Panc1 (cell line): ENCODE results near the gene SMAP2.

Source experiments
- CTCF ChIP-seq: fragments of 450-650 bp; IDR thresholded peaks from 2 replicates; pipeline ENCODE4 v1.5.1; 2017; ENCODE audit warnings: mild to moderate bottlenecking
- POLR2AphosphoS5 ChIP-seq: IDR thresholded peaks from 2 replicates; pipeline ENCODE4 v1.6.1; 2012; ENCODE audit warnings: mild to moderate bottlenecking, low read depth, low read length, moderate library complexity
- REST ChIP-seq, 2 experiments: IDR thresholded peaks; 2 replicates each; pipeline ENCODE4 v1.6.1; 2011 to 2012; ENCODE audit warnings: low read depth in 2 of 2, control low read depth in 1 of 2, low read length in 1 of 2, mild to moderate bottlenecking in 1 of 2, moderate library complexity in 1 of 2; ENCODE audit not compliant: insufficient read depth in 1 of 2
- SIN3A ChIP-seq: IDR thresholded peaks from 2 replicates; pipeline ENCODE4 v1.6.1; 2012; ENCODE audit warnings: low read depth, mild to moderate bottlenecking, low read length, moderate library complexity, borderline replicate concordance; ENCODE audit not compliant: insufficient read depth
- TCF7L2 ChIP-seq: IDR thresholded peaks from 2 replicates; pipeline ENCODE4 v1.6.1; 2011; ENCODE audit warnings: mild to moderate bottlenecking, low read depth, low read length, inconsistent platforms

- no peak for TF ChIP-seq REST (IDR thresholded peaks at IDR 0.05; ENCODE audit: insufficient read depth in 1 of 2, low read depth in 2 of 2, low read length in 1 of 2)
- no peak for TF ChIP-seq POLR2AphosphoS5
- TF ChIP-seq CTCF, result no peak
- TF ChIP-seq SIN3A, result no peak
- no peak for TF ChIP-seq TCF7L2
Measured at GRCh38 chr1:40377512-40377911, 4.0 kb downstream of the SMAP2 start.
